NK-92 (cell line): ENCODE data around the gene PFN3.

ENCODE experiments used
- DNase-seq: peaks from one replicate; lab custom pipeline; 2025; ENCODE audit not compliant: unreplicated experiment; lab: John Stamatoyannopoulos, UW

PFN3 gene

DNA sequence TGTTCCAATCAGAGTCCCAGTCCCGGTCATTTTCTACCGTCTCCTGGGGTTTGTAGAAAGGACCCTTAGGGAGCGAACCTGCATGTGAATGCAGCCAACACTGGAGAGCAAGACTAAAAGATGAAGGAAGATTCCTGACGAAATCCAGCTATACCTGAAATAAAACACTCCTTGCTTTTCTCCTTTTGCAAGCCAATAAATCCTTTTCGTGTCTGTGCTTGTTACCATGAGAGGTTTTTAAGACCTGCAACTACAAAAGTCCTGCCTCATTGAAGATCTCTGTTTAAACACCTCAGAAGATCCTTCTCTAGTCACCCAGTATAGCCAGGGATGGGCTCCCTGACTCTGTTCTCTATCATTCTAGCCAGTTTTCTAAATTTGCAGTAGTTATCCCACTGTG lies 26.2 kb downstream of the PFN3 start:
- DNase-seq = no peak

DNA sequence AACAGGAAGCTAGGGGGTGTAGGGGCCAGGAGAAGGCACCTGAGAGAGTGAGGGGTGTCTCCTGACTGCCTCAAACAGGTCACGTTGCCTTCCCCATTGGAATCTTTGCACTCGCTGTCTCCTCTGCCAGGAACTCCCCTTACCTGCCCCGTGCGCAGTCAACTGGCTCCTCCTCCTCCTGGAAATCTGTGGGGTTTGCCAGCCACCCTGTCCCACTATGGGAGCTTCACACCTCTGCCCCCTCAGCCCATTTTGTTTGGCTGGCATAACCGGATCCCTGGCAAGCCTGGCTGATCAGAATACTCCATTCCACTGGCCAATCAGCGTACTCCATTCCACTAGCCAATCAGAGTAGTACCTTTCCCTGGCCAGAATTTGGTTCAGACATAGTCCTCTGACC lies 26.7 kb downstream of the PFN3 start:
- no peak for DNase-seq

DNA sequence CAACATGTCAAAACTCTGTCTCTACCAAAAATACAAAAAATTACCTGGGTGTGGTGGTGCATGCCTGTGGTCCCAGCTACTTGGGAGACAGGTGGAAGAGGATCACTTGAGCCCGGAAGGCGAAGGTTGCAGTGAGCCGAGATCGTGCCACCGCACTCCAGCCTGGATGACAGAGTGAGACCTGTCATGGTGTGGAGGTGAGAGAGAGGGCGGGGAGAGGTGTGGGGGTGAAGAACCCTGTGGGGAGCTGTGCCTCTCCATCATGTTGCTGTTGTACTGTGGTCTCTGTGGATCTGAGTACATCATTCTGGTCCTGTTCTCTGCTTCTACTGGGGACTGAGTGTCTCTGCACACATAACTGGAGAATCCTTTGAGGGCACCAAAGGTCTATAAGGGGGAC lies 27.6 kb downstream of the PFN3 start:
- DNase-seq = no peak

DNA sequence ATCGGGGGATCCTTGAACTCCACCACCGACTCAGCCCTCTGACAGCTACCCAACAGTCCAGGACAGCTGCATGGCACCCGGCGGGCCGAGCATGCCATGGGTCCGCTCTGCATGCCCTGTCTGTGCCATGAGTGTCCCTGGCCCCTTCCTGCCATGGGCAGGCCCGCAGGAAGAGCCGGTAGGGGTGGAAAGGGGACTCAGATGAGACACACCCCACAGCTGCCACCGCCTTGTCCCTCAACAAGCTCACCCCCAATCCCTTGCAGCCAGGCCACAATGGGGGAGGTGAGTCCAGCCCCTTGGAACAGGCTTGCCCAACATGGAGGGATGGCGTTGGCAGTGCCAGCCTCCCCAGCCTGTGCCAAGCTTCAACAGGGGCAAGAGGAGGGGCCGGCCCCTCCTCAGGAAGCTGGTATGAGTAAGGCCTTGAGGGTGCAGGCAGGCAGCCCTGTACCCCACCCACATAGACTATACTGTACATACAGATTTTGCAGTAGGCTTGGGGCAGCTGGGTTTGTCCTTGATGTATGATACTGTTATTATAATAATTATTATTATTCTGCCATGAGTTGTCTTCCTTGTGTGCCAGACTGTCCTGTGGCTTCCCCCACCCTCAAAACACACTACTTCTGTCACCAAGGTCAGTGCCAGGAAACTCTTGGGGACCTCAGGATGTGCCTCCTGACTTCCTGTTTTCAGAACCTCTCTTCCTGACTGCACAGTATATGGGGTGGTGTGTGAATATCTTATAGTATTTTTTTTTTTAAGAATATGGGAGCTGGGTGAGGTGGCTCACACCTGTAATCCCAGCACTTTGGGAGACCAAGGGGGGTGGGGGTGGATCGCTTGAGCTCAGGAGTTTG lies 28.2 kb downstream of the PFN3 start:
- DNase-seq = no peak

DNA sequence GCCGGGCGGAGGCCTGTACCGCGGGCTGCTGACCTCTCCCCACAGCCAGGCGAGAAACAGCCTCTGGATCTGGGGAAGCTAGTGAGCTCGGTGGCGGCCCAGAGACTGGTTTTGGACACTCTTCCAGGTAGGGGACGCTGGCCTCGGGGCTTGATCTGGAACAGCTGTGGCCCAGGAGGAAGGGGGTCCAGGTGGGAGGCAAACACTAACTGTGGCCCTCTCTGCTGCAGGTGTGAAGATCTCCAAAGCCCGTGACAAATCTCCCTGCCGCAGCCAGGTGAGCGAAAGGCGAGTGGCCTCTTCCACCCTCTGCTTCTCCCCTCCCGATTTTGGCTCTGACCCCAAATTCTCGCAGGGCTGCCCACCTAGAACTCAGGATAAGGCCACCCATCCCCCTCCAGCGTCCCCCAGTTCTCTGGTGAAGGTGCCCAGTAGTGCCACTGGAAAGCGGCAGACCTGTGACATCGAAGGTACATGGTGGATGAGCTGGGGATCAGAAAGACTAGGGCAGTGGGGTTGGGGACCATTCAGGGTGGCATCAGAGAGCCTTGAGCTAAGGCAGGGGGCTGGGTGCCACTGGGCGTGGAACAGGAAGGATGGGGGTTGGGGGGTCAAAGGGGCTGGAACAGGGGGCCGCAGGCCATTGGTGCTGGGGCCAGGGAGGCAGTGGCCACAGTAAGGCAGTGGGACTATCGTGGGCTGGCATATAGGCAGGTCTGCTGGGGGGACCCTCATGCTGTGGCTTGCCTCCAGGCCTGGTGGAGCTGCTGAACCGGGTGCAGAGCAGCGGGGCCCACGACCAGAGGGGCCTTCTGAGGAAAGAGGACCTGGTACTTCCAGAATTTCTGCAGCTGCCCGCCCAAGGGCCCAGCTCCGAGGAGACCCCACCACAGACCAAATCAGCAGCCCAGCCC lies 29.1 kb downstream of the PFN3 start:
- DNase-seq = no peak

DNA sequence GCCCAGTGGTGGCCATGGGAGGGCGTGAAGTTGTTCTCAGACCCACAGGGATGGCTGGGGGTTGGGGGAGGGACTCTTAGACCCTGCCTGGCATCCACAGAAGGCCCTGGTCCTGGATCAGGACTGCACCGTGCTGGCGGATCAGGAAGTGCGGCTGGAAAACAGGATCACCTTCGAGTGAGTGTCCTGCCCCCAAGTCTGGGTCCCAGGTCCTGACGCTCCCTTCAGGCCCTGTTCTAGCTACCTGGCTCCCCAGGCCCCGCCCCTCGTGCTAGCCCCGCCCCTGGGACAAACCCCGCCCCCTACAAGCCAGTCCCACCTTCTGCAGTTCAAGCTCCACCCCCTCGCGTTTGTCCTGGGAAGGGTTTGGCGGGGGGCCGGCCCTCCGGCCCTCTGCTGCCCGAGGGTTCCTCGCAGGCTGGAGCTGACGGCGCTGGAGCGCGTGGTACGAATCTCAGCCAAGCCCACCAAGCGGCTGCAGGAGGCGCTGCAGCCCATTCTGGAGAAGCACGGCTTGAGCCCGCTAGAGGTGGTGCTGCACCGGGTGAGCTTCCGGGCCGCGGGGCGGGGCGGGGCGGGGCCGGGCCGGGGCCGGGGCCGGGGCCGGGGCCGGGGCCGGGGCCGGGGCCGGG lies 29.9 kb downstream of the PFN3 start:
- no peak for DNase-seq

DNA sequence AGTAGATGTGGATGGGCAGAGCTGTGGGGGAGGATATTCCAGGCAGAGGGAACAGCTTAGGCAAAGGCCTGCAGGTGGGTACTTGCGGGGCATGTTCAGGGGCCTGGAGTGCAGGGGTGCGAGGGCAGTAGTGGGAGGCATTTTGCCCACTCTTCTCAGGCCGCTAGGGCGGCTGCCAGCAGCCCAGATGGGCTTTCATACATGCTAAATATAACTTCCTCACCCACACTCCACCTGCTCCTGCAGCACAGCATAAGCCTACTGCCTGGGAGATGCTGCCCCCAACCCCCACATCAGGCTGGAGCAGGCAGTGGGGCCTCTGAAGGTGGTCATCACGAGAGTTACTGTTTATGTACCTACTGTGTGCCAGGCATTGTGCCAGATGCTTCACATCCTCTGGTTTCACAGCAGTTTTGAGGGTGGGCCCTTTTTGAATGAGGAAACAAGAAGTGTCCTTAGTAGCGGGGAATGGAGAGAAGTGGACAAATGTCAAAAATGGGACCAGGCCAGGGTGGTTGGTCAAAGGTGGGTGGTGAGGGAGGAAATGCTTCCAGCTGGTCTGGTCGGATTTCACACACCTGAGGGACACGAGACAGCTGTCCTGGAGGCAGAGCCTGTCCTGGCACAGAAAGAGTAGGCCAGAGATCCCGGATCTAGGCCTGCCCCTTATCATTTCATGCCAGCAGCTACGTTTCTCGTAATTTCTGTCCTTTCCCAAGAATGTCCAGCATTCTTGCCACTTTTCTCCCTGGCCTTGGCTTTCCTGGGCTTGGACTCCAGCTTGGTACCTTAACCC lies 30.6 kb downstream of the PFN3 start:
- no peak for DNase-seq

DNA sequence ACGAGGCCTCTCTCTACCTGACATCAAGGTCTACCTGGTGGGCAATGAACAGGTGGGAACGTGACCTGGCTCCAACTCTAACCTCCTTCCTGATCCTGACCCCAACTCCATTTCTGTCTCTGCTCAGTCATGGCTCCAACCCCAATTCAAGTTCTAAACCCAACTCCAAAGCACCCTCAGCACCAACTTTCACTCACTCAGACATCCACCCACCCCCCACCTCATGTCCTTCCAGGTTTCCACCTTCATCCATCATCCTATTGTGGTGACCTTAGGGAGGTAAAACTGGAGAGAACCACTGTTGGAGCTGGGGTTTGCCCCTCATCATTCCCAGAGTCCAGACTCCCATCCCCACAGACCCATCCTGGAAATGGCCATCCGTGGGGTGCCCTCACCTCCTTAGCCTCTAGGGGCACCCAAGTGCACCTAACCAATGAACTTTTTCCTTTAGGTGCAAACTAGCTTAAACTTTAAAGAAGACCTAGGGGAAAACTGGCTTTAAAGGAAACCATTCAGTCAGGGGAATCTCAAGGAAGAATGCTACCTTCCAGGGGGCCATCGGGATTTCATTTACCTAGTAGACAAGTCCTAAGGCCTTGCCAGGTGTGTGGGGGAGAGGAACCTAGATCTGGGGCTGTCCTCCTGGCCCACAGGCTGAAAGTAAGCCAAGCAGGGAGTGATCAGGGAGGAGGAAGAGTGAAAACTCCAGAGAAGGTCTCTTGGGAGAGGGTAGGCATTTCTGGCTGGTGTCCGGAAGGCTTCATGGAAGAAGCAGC lies 31.4 kb downstream of the PFN3 start:
- no peak for DNase-seq

DNA sequence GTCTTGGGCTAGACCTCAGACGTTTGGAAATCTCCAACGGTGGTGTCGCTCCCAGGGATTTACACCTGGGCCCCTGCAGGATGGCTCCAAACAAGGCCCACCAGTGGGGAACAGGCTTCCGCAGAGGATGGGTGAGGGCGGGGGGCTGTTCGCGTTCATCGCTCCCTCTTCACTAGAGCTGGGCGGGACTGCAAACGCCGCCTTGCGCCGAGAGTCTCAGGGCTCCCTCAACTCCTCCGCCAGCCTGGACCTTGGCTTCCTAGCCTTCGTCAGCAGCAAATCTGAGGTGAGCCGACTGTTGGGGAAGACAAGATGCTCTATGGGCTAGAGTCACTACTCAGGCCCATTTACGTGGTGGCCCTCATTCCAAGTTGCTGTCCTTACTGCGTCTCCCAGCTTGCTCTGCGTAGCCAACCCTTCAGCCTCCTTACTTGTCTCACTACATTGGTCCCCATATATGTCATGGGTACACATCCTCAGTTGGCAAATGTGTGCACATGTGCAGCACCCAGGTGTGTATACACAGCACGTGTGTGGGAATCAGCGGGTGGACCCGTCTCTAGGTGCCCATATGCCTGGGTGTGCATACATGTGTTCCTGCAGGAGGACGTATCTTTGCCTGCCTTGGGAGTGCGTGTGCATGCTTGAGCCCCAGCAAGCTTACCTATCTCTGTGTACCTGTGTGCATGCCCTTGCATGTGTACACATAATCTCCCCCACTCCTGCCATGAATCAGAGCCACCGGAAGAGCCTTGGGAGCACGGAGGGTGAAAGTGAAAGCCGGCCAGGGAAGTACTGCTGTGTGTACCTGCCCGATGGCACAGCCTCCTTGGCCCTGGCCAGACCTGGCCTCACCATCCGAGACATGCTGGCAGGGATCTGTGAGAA lies 32.2 kb downstream of the PFN3 start:
- no peak for DNase-seq

DNA sequence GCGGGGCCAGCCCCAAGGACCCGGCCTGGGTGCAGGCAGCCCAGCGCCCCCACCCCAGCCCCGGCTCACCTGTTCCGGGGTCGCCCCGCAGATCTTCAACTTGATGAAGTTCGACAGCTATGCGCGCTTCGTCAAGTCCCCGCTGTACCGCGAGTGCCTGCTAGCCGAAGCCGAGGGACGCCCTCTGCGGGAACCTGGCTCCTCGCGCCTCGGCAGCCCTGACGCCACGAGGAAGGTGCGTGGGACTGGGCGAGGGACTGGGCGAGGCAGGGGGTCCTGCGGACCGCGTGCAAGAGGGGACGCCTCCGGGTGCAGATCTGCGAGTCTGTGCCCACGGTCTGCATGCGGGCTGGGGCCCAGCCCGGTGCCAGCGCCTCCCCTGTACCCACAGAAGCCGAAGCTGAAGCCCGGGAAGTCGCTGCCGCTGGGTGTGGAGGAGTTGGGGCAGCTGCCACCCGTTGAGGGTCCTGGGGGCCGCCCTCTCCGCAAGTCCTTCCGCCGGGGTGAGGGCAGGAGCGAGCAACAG lies 33.1 kb downstream of the PFN3 start:
- DNase-seq = no peak

DNA sequence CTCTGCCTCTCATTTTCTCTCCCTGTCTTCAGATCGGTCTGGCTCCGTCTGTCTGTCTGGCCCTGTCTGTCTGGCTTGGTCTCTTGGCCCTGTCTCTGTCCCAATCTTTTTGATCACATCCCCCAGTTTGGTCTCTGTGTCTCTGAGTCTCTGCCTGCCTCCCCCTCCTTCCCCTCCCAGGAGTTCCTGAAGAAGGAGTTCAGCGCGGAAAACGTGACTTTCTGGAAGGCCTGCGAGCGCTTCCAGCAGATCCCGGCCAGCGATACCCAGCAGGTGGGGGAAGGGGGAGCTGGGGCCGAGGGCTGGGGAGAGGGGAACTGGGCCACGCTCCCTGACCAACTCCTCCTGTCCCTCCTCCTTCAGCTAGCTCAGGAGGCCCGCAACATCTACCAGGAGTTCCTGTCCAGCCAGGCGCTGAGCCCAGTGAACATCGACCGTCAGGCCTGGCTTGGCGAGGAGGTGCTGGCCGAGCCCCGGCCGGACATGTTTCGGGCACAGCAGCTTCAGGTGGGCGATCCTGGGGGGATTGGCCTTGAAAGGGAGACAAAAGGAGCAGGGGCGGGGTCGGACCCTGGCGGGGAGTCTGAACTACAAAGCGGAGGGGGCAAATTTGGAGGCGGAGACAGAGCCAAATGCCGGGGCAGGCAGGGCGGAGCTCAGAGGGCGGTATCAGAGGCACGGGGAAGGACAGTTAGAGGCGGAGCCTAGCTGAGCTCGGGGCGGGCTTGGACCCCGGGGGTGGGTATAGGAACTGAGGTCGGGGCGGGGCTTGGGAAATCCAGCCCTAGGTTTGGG lies 33.7 kb downstream of the PFN3 start:
- no peak for DNase-seq

DNA sequence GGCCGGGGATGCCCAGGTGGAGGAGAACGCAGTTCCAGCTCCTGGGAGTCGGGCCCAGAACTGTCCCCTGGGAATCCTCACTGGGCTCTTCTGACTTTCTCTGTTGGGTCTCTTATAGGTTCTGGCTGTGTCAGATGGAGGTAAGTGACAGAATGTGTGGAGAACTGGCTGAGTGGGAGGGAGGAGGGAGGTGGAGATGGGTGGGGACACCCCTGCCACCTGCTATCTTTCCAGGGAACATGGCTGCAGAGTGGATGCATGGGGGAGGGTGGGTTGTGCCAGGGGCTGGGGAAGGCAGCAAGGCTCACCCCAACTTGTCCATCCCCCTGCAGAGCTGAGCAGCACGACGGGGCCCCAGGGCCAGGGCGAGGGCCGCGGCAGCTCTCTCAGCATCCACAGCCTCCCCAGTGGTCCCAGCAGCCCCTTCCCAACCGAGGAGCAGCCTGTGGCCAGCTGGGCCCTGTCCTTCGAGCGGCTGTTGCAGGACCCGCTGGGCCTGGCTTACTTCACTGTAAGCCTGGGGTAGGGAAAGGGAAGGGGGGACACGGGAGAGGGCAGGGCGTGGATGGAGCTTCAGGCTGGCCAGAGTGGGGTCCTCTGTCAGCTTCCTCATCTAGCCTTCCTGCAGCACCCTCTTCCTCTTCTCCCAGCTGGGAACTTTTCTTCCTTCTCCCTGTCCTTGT lies 34.5 kb downstream of the PFN3 start:
- no peak for DNase-seq

DNA sequence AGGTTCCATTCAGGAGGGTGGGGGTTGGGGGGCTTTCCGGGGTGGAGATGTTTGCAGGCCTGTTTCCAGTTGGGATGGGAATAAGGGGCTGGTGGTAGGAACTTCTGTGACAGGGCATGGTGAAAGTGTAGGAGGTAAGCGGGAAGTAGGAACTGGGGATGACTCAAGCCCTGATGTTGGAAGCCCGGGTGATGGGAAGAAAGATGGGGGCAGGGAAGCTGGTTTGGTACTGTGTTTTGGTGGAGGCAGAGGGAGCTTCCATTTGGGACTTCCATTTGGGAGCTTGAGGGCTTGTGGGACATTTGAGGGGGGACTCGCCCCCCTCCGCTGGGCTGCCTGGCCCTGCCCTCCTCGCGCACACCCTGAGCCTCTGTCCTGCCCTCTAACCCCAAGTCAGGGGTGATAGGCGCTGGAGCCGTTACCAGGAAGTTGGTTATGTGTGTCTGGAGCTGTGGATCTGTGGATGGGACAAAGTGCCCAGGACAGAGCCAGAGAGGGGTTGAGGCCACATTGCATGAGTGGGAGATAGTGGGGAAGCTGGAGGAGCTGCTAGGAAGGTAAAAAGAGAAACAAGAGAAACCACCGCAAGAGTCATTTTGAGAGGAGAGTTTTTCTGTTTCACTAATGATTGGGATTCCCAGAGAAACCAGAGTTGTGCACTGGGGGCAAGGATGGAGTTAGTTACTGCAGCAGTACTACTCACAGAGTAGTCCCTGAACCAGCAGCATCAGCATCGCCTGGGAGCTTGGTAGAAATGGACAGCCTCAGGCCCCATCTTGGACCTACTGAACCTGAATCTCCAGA lies 36.1 kb downstream of the PFN3 start:
- DNase-seq = no peak

DNA sequence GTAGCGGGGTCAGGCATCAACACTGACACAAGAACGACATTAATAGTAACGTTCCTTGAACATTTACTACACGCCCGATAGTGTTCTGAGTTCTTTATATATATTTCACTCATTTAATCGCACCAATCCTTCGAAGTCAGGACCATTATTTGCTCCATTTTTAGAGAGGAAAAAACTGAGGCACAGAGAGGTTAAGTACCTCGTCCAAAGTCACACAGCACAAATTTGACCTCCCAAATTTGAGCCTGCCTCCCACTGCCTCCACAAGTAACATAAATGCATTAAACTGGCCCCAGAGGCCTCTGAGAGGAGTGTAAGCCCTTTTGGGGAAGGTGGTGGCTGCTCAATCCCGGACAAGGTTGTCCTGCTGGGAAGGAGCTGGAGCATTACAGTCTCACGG lies 36.9 kb downstream of the PFN3 start:
- DNase-seq = no peak

DNA sequence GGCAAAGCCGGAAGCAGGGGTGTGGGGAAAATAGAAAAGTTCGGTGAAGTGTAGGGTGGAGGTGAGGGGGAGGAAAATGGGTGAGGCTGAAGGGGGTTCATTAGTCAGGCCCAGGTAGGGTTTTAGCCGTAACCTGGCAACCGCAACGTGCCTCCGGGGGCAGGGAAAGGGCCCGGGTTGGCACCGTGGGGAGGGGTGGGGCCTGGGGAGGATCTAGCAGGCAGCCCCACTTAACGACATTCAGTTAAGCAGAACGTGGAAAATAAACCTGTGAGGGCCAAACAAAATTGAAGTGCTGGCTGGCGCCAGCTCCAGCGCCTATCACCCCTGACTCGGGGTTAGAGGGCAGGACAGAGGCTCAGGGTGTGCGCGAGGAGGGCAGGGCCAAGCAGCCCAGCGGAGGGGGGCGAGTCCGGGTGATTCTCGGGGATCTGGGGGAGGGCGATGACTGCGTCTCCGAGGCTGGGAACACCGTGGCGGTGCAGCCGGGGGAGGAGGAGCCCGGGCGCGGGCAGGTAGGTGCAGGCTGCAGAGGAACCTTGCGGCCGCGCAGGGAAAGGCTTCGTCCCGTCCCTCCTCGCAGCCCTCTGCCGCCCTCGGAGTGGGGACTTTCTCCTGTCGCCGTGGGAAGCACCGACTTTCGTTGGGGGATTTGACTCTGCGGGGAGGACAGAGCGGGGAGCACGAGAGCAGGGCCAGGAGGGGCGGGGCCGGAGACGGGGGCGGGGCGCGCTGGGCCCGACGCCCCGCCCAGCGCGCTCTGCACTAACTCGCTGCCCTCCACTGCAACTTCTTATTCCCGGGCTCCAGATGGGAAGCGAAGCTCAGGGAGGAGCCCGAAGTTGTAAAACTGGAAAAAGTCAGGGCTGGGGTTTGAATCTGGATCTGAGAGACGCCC lies 37.6 kb downstream of the PFN3 start:
- no peak for DNase-seq

DNA sequence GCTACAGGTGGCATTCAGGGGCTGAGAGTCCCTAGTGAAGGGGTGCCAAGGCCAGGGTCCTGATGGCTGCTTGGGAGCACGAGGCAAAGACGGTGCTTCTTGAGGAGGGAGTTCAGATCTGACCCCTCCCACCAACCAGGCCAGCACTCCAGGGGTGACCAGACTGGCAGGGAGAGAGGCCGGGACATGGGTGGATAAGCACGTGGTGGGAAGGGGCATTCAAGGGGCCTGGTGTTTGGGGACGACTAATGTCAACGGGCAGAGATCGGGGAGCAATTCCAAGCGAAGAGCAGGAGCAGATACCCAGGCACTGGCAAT lies 38.2 kb downstream of the PFN3 start:
- DNase-seq = no peak
